Measurements from ENCODE around the gene ABCF3.

The ABCF3 gene

GRCh38 chr3:184167786-184168185 is 18.2 kb upstream of the ABCF3 start:
- no peak for FAIRE-seq

GRCh38 chr3:184168363-184169120 is 17.5 kb upstream of the ABCF3 start:
- peak; percentile 44 for DNase-seq (ENCODE audit: low spot score)
- FAIRE-seq, result no peak

More at GRCh38 chr3:184167786-184168185, 18.2 kb upstream of the ABCF3 start:
- DNase-seq (ENCODE audit: low spot score), result no peak

- FAIRE-seq, result no peak
- DNase-seq (ENCODE audit: low spot score), result no peak
Observed at GRCh38 chr3:184169896-184170875, 15.8 kb upstream of the ABCF3 start.

GRCh38 chr3:184171562-184171961 is 14.4 kb upstream of the ABCF3 start:
- DNase-seq (ENCODE audit: low spot score), result peak; percentile 83
- FAIRE-seq, result peak; percentile 80

- peak; percentile 31 for DNase-seq (ENCODE audit: low spot score)
- no peak for FAIRE-seq
Observed at GRCh38 chr3:184172681-184173373, 13.2 kb upstream of the ABCF3 start.

- no peak for DNase-seq (ENCODE audit: low spot score)
- no peak for FAIRE-seq
Observed at GRCh38 chr3:184173374-184173722, 12.7 kb upstream of the ABCF3 start.

GRCh38 chr3:184174284-184174645 is 11.7 kb upstream of the ABCF3 start:
- FAIRE-seq, result no peak
- DNase-seq (ENCODE audit: low spot score), result no peak

GRCh38 chr3:184174646-184175492 is 11.1 kb upstream of the ABCF3 start, which contains the start of gene AP2M1:
TSS of gene AP2M1 (plus strand) at chr3:184174855. CDS start at chr3:184176994, 2,139 bp downstream.
- DNase-seq (ENCODE audit: low spot score) (peak; percentile 99), FAIRE-seq (peak; percentile 78)

- no peak for DNase-seq (ENCODE audit: low spot score)
- FAIRE-seq, result no peak
Observed at GRCh38 chr3:184175506-184175905, 10.5 kb upstream of the ABCF3 start.

- FAIRE-seq (no peak), DNase-seq (ENCODE audit: low spot score) (no peak)
Observed at GRCh38 chr3:184175981-184176376, 10.0 kb upstream of the ABCF3 start.

GRCh38 chr3:184176377-184177330 is 9.3 kb upstream of the ABCF3 start:
- FAIRE-seq (peak; percentile 88), DNase-seq (ENCODE audit: low spot score) (peak; percentile 98)

GRCh38 chr3:184177331-184177731 is 8.7 kb upstream of the ABCF3 start:
- FAIRE-seq, result no peak
- peak; percentile 42 for DNase-seq (ENCODE audit: low spot score)

- no peak for DNase-seq (ENCODE audit: low spot score)
- no peak for FAIRE-seq
Observed at GRCh38 chr3:184177767-184178306, 8.2 kb upstream of the ABCF3 start.

- no peak for DNase-seq (ENCODE audit: low spot score)
- FAIRE-seq, result no peak
Observed at GRCh38 chr3:184178521-184179138, 7.4 kb upstream of the ABCF3 start.

- FAIRE-seq (no peak), DNase-seq (ENCODE audit: low spot score) (peak; percentile 50)
Observed at GRCh38 chr3:184180165-184180564, 5.8 kb upstream of the ABCF3 start.

GRCh38 chr3:184181596-184181995 is 4.4 kb upstream of the ABCF3 start:
- no peak for DNase-seq (ENCODE audit: low spot score)
- no peak for FAIRE-seq

GRCh38 chr3:184183679-184184078 is 2.3 kb upstream of the ABCF3 start:
- DNase-seq (ENCODE audit: low spot score), result no peak
- no peak for FAIRE-seq

GRCh38 chr3:184184546-184185230 is 1.3 kb upstream of the ABCF3 start:
- no peak for FAIRE-seq
- no peak for DNase-seq (ENCODE audit: low spot score)
